PFSK-1 (cell line): ENCODE measurements around the gene OST4.

Experiments
- FOXP2 ChIP-seq: optimal IDR thresholded peaks from 2 replicates; pipeline ENCODE3; 2011; ENCODE audit warnings: borderline replicate concordance, control low read depth, inconsistent platforms; ENCODE audit not compliant: insufficient read depth; ENCODE audit errors: extremely low read length, extremely low read depth
- POLR2AphosphoS5 ChIP-seq: IDR thresholded peaks from 2 replicates; pipeline ENCODE4 v1.6.1; 2012; ENCODE audit warnings: low read depth, mild to moderate bottlenecking, control low read depth, low read length, moderate library complexity
- REST ChIP-seq, 2 experiments: IDR thresholded peaks; 2 replicates each; pipeline versions ENCODE4 v1.6.1 to v1.8.0; 2011 to 2012; ENCODE audit warnings: low read depth in 2 of 2, low read length in 2 of 2, control low read depth in 1 of 2, inconsistent platforms in 1 of 2, mild to moderate bottlenecking in 1 of 2, moderate library complexity in 1 of 2; ENCODE audit not compliant: insufficient read depth in 1 of 2
- SIN3A ChIP-seq: IDR thresholded peaks from 2 replicates; pipeline ENCODE4 v1.6.1; 2012; ENCODE audit warnings: mild to moderate bottlenecking, low read length, moderate library complexity, borderline replicate concordance; ENCODE audit not compliant: insufficient read depth
- TAF1 ChIP-seq: IDR thresholded peaks from 2 replicates; pipeline ENCODE4 v1.6.1; 2012; ENCODE audit warnings: low read length, control low read depth, borderline replicate concordance; ENCODE audit not compliant: insufficient read depth

OST4 gene

DNA sequence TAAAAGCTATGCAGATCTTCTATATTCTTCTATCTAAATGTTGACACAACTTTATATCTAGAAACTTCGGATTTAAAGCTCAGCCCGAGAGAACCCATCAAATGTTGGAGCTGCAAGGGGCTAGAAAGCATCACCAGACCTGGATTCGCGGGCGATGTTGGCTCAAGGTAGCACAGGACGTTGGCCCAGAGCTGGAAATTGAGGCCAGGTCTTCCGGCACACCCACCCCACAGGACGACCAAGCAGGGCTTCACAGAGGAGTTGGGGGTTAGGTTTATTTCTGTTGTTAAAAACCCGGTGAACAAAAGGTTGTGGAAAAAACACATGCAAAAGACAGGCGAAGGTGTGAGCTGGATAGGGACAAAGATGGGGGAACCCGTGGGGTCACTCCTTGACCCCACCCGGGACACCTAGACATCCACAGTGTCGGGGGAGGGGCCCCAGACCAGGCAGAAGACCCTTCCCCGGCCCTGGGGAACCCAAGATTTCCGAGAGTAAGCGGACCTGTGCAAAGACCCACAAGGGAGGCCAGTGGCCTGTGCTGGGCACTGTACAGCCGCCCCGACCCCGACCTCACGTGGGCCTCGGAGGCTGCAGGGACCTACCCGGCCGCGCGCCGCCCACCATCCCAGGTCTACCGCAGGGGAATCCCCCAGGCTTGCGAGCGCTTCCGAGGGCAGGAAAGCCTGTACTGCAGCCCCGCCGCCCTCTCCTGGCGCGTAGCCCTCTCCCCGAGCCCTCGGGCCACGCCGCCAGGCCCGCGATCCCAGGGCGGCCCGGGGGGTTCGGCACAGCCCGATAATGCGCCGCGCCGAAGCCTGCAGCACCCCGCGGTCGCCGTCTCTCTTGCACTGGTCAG is 21.8 kb downstream of the OST4 start:
- TF ChIP-seq TAF1 (0 out of 2 replicates have a peak, but pooled peaks have one; percentile 29), FOXP2 (no peak)

DNA sequence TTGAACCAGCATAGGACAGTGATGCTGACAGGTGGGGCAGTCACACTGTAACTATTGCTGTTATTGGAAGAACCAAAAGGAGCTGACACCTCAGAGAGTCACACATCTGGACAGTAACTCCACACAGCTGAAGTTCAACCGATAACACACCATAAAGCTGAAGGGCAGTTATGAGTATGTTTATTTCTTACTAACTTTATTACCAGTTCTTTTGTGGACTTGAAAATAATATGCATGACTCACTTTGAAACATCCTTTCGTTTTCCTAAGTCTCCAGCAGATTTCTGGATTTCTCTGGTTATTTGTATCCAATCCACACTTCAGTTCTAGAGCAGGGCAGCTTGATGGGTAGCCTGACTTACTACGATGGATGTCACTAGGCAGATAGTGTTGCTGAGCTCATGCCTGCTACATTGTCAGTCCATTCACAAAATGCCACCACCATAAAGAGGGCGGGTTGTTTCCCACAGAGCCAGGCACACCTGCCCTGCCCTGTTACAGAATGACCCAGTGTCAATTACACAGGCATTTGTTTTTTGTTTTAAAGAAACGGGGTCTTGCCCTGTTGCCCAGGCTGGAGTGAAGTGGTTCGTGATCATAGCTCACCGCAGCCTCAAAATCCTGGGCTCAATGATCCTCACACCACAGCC is 28.3 kb downstream of the OST4 start:
- TF ChIP-seq TAF1: no peak
- TF ChIP-seq SIN3A: no peak
- no peak for TF ChIP-seq REST (IDR thresholded peaks at IDR 0.05; ENCODE audit: insufficient read depth in 1 of 2, low read depth in 2 of 2, low read length in 2 of 2)
- TF ChIP-seq FOXP2: no peak
- no peak for TF ChIP-seq POLR2AphosphoS5

DNA sequence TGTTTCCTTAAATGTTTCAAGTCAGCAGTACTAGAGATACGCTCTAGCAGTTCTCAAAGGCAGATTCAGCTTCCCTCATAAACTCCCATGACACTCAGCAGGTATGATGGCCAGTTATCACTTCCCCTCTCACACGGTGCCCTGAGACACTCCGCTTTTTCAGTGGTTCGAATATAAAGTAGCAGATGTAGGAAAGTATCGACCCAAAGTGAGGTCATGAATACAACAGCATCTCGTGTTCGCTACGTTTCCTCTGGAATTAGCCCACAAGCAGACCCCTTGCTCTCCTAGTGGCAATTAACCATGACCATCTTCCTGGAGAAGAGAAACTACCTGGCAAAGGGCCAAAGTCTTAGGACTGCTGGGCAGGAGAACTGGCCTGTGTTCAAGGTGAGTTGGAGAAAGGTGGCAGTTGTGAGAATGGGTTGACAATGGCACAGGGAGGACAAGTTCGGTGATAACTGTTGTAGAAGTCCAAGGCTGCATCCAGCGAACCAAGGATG is 29.2 kb downstream of the OST4 start:
- TF ChIP-seq POLR2AphosphoS5 (no peak), REST (IDR thresholded peaks at IDR 0.05; ENCODE audit: insufficient read depth in 1 of 2, low read depth in 2 of 2, low read length in 2 of 2) (no peak), SIN3A (no peak), TAF1 (no peak), FOXP2 (no peak)

GRCh38 chr2:27041752-27042151 is 29.7 kb downstream of the OST4 start:
- TF ChIP-seq FOXP2: no peak
- TF ChIP-seq SIN3A: no peak
- TF ChIP-seq REST (IDR thresholded peaks at IDR 0.05; ENCODE audit: insufficient read depth in 1 of 2, low read depth in 2 of 2, low read length in 2 of 2): no peak

DNA sequence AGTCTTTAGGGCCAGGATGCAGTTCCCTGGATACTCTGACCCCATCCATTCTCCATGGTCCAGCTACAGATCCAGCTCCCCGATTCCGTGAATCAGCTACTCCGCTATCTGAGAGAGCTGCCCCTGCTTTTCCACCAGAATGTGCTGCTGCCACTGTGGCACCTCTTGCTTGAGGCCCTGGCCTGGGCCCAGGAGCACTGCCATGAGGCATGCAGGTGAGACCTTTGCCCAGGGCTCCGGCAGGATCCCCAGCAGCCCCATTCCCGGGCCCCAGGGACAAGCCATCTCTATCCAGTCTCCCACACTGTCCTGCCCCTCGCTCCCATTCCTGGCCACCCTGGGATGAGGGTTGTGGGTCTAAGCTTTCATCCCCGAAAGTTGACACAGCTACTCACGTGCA is 31.2 kb downstream of the OST4 start:
- TF ChIP-seq SIN3A (no peak), POLR2AphosphoS5 (no peak), FOXP2 (no peak), TAF1 (no peak), REST (IDR thresholded peaks at IDR 0.05; ENCODE audit: insufficient read depth in 1 of 2, low read depth in 2 of 2, low read length in 2 of 2) (no peak)
